Left colon (tissue), 2 donors: ENCODE data around the gene ZSCAN18. TPM values are rescaled to one million over a fixed set of nuclear protein-coding genes. Genes with fewer than 3 reads are reported as not detected.
A peak's percentile ranks its signal among the peaks of the same experiment; 100 is the strongest.

Source experiments
- ATAC-seq: fragments of 200-7000 bp; cut with Tn5 transposase; one replicate; pipeline ENCODE4 v1.9.1; 2020; ENCODE audit warnings: mild to moderate bottlenecking, moderate library complexity
- DNase-seq, 2 donors: peaks; one replicate each; pipeline ENCODE4 v3.0.0-alpha.2; 2020
- intact Hi-C, 2 donors: fragments of 100-400 bp; cut with DNase I in 1 of 2; cut with micrococcal nuclease in 1 of 2; formaldehyde crosslinking; loops; one replicate each; pipeline versions ENCODE4 v1.11.2 to v1.14.0; 2022; cut with DNase I, micrococcal nuclease
- total RNA-seq, 2 donors: library from RNA; stranded (reverse); fragmentation: NEBNext Ultra II Directional; extraction: Animal tissue kit (Norgen Biotek cat#: 25700); gene quantifications; one replicate each; pipeline ENCODE4 v1.2.1, GENCODE V29; 2021
- donor health status: DM: no; HTN: no; CAD: no.
- donor health status: DM: yes; HTN: yes; CAD: no.

Gene ZSCAN18
- total RNA-seq, 2 donors from 2014 or later = 19.8 to 22.6 TPM

GRCh38 chr19:58088521-58089052 lies 9.4 kb downstream of the ZSCAN18 start:
- ATAC-seq (no peak), DNase-seq (no peak)
- intact Hi-C loops = no loop called here

GRCh38 chr19:58086825-58087710 lies 11.0 kb downstream of the ZSCAN18 start:
- intact Hi-C loops = no loop called here
- ATAC-seq (no peak), DNase-seq (no peak)

GRCh38 chr19:58085348-58085875 lies 12.6 kb downstream of the ZSCAN18 start:
- intact Hi-C loops = no loop called here
- DNase-seq (no peak), ATAC-seq (no peak)

GRCh38 chr19:58084596-58085347 lies 13.3 kb downstream of the ZSCAN18 start:
- no peak for ATAC-seq
- no peak for DNase-seq

GRCh38 chr19:58083021-58083420 lies 15.0 kb downstream of the ZSCAN18 start:
- ATAC-seq (no peak), DNase-seq (no peak)
- intact Hi-C loops = no loop called here

More at GRCh38 chr19:58084596-58085347, 13.3 kb downstream of the ZSCAN18 start:
- intact Hi-C loops = no loop called here

GRCh38 chr19:58079792-58080191 lies 18.2 kb downstream of the ZSCAN18 start:
- intact Hi-C loops = no loop called here
- DNase-seq (no peak), ATAC-seq (no peak)

- ATAC-seq (no peak), DNase-seq (no peak)
- intact Hi-C loops = no loop called here
These were observed 30.7 kb downstream of the ZSCAN18 start for GRCh38 chr19:58067240-58067912.

GRCh38 chr19:58063712-58064111 lies 34.3 kb downstream of the ZSCAN18 start:
- DNase-seq = no peak
- no peak for ATAC-seq
- intact Hi-C loops = no loop called here

- ATAC-seq = no peak
- DNase-seq = no peak
These were observed 37.8 kb downstream of the ZSCAN18 start for GRCh38 chr19:58060231-58060630.

GRCh38 chr19:58059671-58060078 lies 38.4 kb downstream of the ZSCAN18 start:
- intact Hi-C loops = no loop called here
- ATAC-seq = no peak
- no peak for DNase-seq

More at GRCh38 chr19:58060231-58060630, 37.8 kb downstream of the ZSCAN18 start:
- intact Hi-C loops = no loop called here

- DNase-seq (peak; percentile 82 to 85), ATAC-seq (peak; percentile 98)
- intact Hi-C loops = no loop called here
These were observed 38.9 kb downstream of the ZSCAN18 start, which contains the start of gene ZNF135 for GRCh38 chr19:58059003-58059670. TSS of gene ZNF135 (plus strand) at chr19:58059282. CDS start at chr19:58060003, 721 bp downstream.

- intact Hi-C loops = no loop called here
These were observed 39.6 kb downstream of the ZSCAN18 start for GRCh38 chr19:58058467-58058866.

GRCh38 chr19:58056861-58057260 lies 41.2 kb downstream of the ZSCAN18 start:
- ATAC-seq = no peak
- no peak for DNase-seq
- intact Hi-C loops = no loop called here

More at GRCh38 chr19:58058467-58058866, 39.6 kb downstream of the ZSCAN18 start:
- DNase-seq (no peak), ATAC-seq (no peak)

GRCh38 chr19:58056261-58056660 lies 41.8 kb downstream of the ZSCAN18 start:
- ATAC-seq (no peak), DNase-seq (no peak)
- intact Hi-C loops = no loop called here

- DNase-seq = no peak
- intact Hi-C loops = no loop called here
- no peak for ATAC-seq
These were observed 42.8 kb downstream of the ZSCAN18 start for GRCh38 chr19:58054901-58055874.

GRCh38 chr19:58053480-58054156 lies 44.4 kb downstream of the ZSCAN18 start:
- no peak for ATAC-seq
- intact Hi-C loops = no loop called here
- no peak for DNase-seq

- intact Hi-C loops = no loop called here
- DNase-seq (no peak), ATAC-seq (no peak)
These were observed 45.8 kb downstream of the ZSCAN18 start for GRCh38 chr19:58052256-58052655.
